Thyroid gland (tissue), 4 donors: ENCODE results near the gene CTAG2.
"Not testable (repeated sequence)": the region's sequence is repeated elsewhere in the genome, so short reads cannot be mapped to it uniquely, and the experiment has no call there.

Experiments used
- POLR2A ChIP-seq, 2 donors: fragments of 450-650 bp; IDR thresholded peaks; one replicate each; pipeline ENCODE4 v1.6.1; 2017; ENCODE audit warnings: antibody characterized with exemption in 2 of 2, mild to moderate bottlenecking in 2 of 2, moderate library complexity in 1 of 2
- TF ChIP-seq, protein P1 (sequence below), 6 experiments: fragments of 200-600 bp in 3 of 6; fragments of 450-650 bp in 3 of 6; sonication (generic) in 3 of 6; IDR thresholded peaks; one replicate each; pipeline ENCODE4 v1.5.1; 2016 to 2019; ENCODE audit warnings: antibody characterized with exemption in 6 of 6, mild to moderate bottlenecking in 2 of 6, inconsistent platforms in 1 of 6, moderate library complexity in 1 of 6

- TF ChIP-seq POLR2A (IDR thresholded peaks at IDR 0.05), result not testable (repeated sequence)
- TF ChIP-seq, protein P1, sequence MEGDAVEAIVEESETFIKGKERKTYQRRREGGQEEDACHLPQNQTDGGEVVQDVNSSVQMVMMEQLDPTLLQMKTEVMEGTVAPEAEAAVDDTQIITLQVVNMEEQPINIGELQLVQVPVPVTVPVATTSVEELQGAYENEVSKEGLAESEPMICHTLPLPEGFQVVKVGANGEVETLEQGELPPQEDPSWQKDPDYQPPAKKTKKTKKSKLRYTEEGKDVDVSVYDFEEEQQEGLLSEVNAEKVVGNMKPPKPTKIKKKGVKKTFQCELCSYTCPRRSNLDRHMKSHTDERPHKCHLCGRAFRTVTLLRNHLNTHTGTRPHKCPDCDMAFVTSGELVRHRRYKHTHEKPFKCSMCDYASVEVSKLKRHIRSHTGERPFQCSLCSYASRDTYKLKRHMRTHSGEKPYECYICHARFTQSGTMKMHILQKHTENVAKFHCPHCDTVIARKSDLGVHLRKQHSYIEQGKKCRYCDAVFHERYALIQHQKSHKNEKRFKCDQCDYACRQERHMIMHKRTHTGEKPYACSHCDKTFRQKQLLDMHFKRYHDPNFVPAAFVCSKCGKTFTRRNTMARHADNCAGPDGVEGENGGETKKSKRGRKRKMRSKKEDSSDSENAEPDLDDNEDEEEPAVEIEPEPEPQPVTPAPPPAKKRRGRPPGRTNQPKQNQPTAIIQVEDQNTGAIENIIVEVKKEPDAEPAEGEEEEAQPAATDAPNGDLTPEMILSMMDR (IDR thresholded peaks at IDR 0.05), result not testable (repeated sequence)
Observed at GRCh38 chrX:154611146-154611545, 42.2 kb downstream of the CTAG2 start.
